Astrocyte (in vitro differentiated cells and primary cell): ENCODE measurements around the gene GBF1. TPM values are rescaled to one million over a fixed set of nuclear protein-coding genes. Genes with fewer than 3 reads are reported as not detected.

Source experiments
- DNase-seq: peaks from one replicate; pipeline ENCODE4 v3.0.0-alpha.2; 2010; ENCODE audit warnings: low read depth
- FAIRE-seq: peaks from 2 replicates; lab custom pipeline; 2011; peaks lifted over from hg19 to GRCh38; lab: Jason Lieb, UNC
- H2AFZ ChIP-seq: 2 replicates; pipeline ENCODE4 v1.6.0; 2012; ENCODE audit warnings: low read depth, low read length, inconsistent platforms
- H3K27ac ChIP-seq: 2 replicates; pipeline ENCODE4 v1.5.1; 2011; ENCODE audit warnings: low read depth, low read length, inconsistent platforms
- H3K27me3 ChIP-seq: 2 replicates; pipeline ENCODE4 v1.6.0; 2011; ENCODE audit warnings: low read length, inconsistent platforms; ENCODE audit not compliant: insufficient read depth
- H3K36me3 ChIP-seq: 2 replicates; pipeline ENCODE4 v1.5.1; 2011; ENCODE audit warnings: low read length, inconsistent platforms; ENCODE audit not compliant: insufficient read depth
- H3K4me1 ChIP-seq: 2 replicates; pipeline ENCODE4 v1.5.1; 2011; ENCODE audit warnings: low read length, inconsistent platforms; ENCODE audit not compliant: insufficient read depth
- H3K4me2 ChIP-seq: 2 replicates; pipeline ENCODE4 v1.6.0; 2012; ENCODE audit warnings: low read length, inconsistent platforms
- H3K4me3 ChIP-seq: 2 replicates; pipeline ENCODE4 v1.5.1; 2011; ENCODE audit warnings: low read depth, mild to moderate bottlenecking, low read length, inconsistent platforms; ENCODE audit not compliant: insufficient read depth
- H3K79me2 ChIP-seq: 2 replicates; pipeline ENCODE4 v1.6.0; 2012; ENCODE audit warnings: mild to moderate bottlenecking, low read length, inconsistent platforms; ENCODE audit not compliant: insufficient read depth
- H3K9ac ChIP-seq: 2 replicates; pipeline ENCODE4 v1.6.0; 2012; ENCODE audit warnings: mild to moderate bottlenecking, low read length, inconsistent platforms
- H3K9me3 ChIP-seq: 2 replicates; pipeline ENCODE4 v1.5.1; 2012; ENCODE audit warnings: low read depth, mild to moderate bottlenecking, low read length, inconsistent platforms; ENCODE audit not compliant: insufficient read depth
- H4K20me1 ChIP-seq: 2 replicates; pipeline ENCODE4 v1.6.0; 2012; ENCODE audit warnings: low read length, inconsistent platforms; ENCODE audit not compliant: insufficient read depth
- H3K27ac Mint-ChIP-seq: one replicate; pipeline ENCODE4 v1.8.0; 2021; ENCODE audit warnings: mild to moderate bottlenecking, mixed read lengths; ENCODE audit not compliant: unreplicated experiment
- H3K27me3 Mint-ChIP-seq: one replicate; pipeline ENCODE4 v1.8.0; 2021; ENCODE audit warnings: low read depth, mixed read lengths; ENCODE audit not compliant: unreplicated experiment
- H3K36me3 Mint-ChIP-seq: one replicate; pipeline ENCODE4 v1.8.0; 2021; ENCODE audit warnings: low read depth, mixed read lengths; ENCODE audit not compliant: unreplicated experiment
- H3K4me1 Mint-ChIP-seq: one replicate; pipeline ENCODE4 v1.8.0; 2021; ENCODE audit warnings: low read depth, mixed read lengths; ENCODE audit not compliant: unreplicated experiment
- H3K4me3 Mint-ChIP-seq: one replicate; pipeline ENCODE4 v1.8.0; 2021; ENCODE audit warnings: mild to moderate bottlenecking, moderate library complexity, mixed read lengths; ENCODE audit not compliant: unreplicated experiment
- H3K9me3 Mint-ChIP-seq: one replicate; pipeline ENCODE4 v1.8.0; 2021; ENCODE audit warnings: mild to moderate bottlenecking, mixed read lengths; ENCODE audit not compliant: unreplicated experiment
- EZH2 ChIP-seq: IDR thresholded peaks from 2 replicates; pipeline ENCODE4 v1.6.1; 2012; ENCODE audit warnings: mild to moderate bottlenecking, low read length, inconsistent platforms; ENCODE audit not compliant: insufficient read depth
- total RNA-seq: library from RNA; stranded (reverse); gene quantifications from 2 replicates; pipeline ENCODE4 v1.2.1, GENCODE V29; 2021
- TF ChIP-seq, protein P1 (sequence below): IDR thresholded peaks from 2 replicates; pipeline ENCODE4 v1.5.1; 2011; ENCODE audit warnings: low read depth, mild to moderate bottlenecking, inconsistent platforms, low read length, moderate library complexity; ENCODE audit not compliant: insufficient read depth

GBF1 gene
- total RNA-seq, 1 donor from 2014 or later = 72.8 TPM

- TF ChIP-seq, protein P1, sequence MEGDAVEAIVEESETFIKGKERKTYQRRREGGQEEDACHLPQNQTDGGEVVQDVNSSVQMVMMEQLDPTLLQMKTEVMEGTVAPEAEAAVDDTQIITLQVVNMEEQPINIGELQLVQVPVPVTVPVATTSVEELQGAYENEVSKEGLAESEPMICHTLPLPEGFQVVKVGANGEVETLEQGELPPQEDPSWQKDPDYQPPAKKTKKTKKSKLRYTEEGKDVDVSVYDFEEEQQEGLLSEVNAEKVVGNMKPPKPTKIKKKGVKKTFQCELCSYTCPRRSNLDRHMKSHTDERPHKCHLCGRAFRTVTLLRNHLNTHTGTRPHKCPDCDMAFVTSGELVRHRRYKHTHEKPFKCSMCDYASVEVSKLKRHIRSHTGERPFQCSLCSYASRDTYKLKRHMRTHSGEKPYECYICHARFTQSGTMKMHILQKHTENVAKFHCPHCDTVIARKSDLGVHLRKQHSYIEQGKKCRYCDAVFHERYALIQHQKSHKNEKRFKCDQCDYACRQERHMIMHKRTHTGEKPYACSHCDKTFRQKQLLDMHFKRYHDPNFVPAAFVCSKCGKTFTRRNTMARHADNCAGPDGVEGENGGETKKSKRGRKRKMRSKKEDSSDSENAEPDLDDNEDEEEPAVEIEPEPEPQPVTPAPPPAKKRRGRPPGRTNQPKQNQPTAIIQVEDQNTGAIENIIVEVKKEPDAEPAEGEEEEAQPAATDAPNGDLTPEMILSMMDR = no peak
- TF ChIP-seq EZH2 = no peak
- peak overlapping the region; percentile 79 for H3K9ac ChIP-seq
These were observed 174.9 kb downstream of the GBF1 start for GRCh38 chr10:102420181-102420713.

DNA sequence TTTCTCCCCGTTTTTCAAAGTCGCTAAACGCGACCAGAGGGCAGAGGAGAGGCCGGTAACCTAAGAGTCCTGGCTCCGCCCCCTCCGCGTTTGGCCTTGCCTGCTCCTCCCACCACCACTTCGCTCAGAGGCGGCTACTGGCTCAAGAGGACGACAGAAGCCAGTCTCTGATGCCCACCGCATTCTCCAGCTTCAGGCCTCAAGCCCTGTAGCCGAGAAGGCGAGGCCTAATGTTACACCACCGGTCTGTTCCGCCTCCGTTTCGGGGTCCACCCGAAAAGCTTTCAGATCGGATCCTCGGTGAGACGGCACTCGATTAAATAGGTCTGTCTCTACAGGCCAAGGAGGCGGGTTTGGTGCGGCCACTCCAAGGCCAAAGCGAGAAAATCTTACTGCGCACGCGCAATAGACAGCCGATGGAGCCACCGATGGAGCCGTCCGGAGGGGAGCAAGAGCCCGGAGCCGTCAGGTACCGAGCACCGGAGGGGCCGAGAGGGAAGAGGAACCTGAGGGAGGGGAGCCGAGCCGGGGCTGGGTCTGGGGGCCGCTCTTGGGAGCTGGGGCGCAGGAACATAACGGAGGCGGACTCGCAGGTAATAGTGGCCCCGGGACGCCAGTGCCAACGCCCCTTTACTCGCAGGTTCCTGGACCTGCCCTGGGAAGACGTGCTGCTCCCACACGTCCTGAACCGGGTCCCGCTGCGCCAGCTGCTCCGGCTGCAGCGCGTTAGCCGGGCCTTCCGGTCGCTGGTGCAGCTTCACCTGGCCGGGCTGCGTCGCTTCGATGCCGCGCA is 175.6 kb downstream of the GBF1 start, which contains the start of gene FBXL15:
Gene FBXL15, plus strand, starts transcription at position 123 of the 793 bp plus-strand sequence. Its CDS starts 294 bp downstream, at position 417.
- Histone ChIP-seq H3K9ac (peak within 1 kb of the TSS; percentile 79), H3K79me2 (peaks cover 9% of the 10 kb centered on the region), H3K9me3 (no peaks in the 10 kb centered on the region), H3K4me1 (peaks cover 21% of the 10 kb centered on the region), H3K27ac (peak within 1 kb of the TSS; percentile 47), H2AFZ (peak within 1 kb of the TSS; percentile 99), H3K27me3 (peaks cover 8% of the 10 kb centered on the region), H3K36me3 (no peaks in the 10 kb centered on the region), H4K20me1 (peaks cover 10% of the 10 kb centered on the region), H3K4me2 (peak within 1 kb of the TSS; percentile 92), H3K4me3 (peak within 1 kb of the TSS; percentile 92)
- Mint-ChIP-seq H3K4me1 (peaks cover 5% of the 10 kb centered on the region), H3K4me3 (peak within 1 kb of the TSS; percentile 95), H3K27me3 (peaks cover 16% of the 10 kb centered on the region), H3K9me3 (no peaks in the 10 kb centered on the region), H3K36me3 (peaks cover 11% of the 10 kb centered on the region), H3K27ac (peak within 1 kb of the TSS; percentile 94)
- TF ChIP-seq EZH2 = no peak
- FAIRE-seq (peak; percentile 71), DNase-seq (peak; percentile 88)

More at GRCh38 chr10:102420181-102420713, 174.9 kb downstream of the GBF1 start:
- peaks cover 8% of the 10 kb centered on the region for H3K27me3 ChIP-seq
- FAIRE-seq = no peak
- H3K36me3 Mint-ChIP-seq = peaks cover 11% of the 10 kb centered on the region
- peak overlapping the region; percentile 92 for H3K4me3 ChIP-seq
- no peaks in the 10 kb centered on the region for H3K9me3 ChIP-seq
- H3K9me3 Mint-ChIP-seq = no peaks in the 10 kb centered on the region
- peak overlapping the region; percentile 99 for H2AFZ ChIP-seq
- DNase-seq = no peak
- peak overlapping the region; percentile 92 for H3K4me2 ChIP-seq
- H3K27me3 Mint-ChIP-seq = peaks cover 20% of the 10 kb centered on the region
- peaks cover 5% of the 10 kb centered on the region for H3K4me1 Mint-ChIP-seq
- peaks cover 9% of the 10 kb centered on the region for H3K79me2 ChIP-seq
- H4K20me1 ChIP-seq = peaks cover 10% of the 10 kb centered on the region
- peak overlapping the region; percentile 94 for H3K27ac Mint-ChIP-seq
- H3K27ac ChIP-seq = no peak overlapping the region
- H3K36me3 ChIP-seq = no peaks in the 10 kb centered on the region
- H3K4me3 Mint-ChIP-seq = peak overlapping the region; percentile 95
- peaks cover 21% of the 10 kb centered on the region for H3K4me1 ChIP-seq

- peak overlapping the region; percentile 92 for H3K4me3 ChIP-seq
- H4K20me1 ChIP-seq = peaks cover 14% of the 10 kb centered on the region
- Mint-ChIP-seq H3K4me1 (peaks cover 2% of the 10 kb centered on the region), H3K27me3 (peaks cover 16% of the 10 kb centered on the region), H3K4me3 (peak overlapping the region; percentile 95), H3K27ac (no peak overlapping the region), H3K9me3 (no peaks in the 10 kb centered on the region), H3K36me3 (peaks cover 9% of the 10 kb centered on the region)
- H3K27ac ChIP-seq = no peak overlapping the region
- DNase-seq (no peak), FAIRE-seq (no peak)
- H3K79me2 ChIP-seq = peaks cover 11% of the 10 kb centered on the region
- peak overlapping the region; percentile 79 for H3K9ac ChIP-seq
- H3K4me1 ChIP-seq = peaks cover 21% of the 10 kb centered on the region
- H2AFZ ChIP-seq = peak overlapping the region; percentile 99
- no peaks in the 10 kb centered on the region for H3K9me3 ChIP-seq
- TF ChIP-seq, protein P1 = no peak
- TF ChIP-seq EZH2 = no peak
- H3K27me3 ChIP-seq = peaks cover 8% of the 10 kb centered on the region
- peak overlapping the region; percentile 92 for H3K4me2 ChIP-seq
- H3K36me3 ChIP-seq = no peaks in the 10 kb centered on the region
These were observed 176.1 kb downstream of the GBF1 start for GRCh38 chr10:102421507-102421756.
